ENCODE data around the gene SIN3B. TPM values are rescaled to one million over a fixed set of nuclear protein-coding genes. Genes with fewer than 3 reads are reported as not detected.

Gene SIN3B
- total and polyA plus RNA-seq, 12 donors = 13.9 to 37.7 (median 24.8) TPM

DNA sequence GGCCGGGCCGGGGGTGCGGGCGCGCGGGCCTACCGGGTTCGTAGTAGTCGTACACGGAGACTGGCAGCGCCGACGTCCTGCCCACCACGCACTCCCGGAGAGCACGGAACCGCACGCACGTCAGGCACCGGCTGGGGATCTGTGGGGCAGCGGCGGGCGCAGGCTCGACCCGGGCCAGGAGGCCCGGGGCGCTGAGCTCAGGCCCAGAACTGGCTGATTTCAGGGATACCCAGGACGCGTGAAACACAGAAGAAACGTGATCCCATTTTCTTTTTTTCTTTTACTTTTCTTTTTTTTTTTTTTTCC is 68.6 kb downstream of the SIN3B start:
- DNase-seq = no peak
- TF ChIP-seq, protein P1, sequence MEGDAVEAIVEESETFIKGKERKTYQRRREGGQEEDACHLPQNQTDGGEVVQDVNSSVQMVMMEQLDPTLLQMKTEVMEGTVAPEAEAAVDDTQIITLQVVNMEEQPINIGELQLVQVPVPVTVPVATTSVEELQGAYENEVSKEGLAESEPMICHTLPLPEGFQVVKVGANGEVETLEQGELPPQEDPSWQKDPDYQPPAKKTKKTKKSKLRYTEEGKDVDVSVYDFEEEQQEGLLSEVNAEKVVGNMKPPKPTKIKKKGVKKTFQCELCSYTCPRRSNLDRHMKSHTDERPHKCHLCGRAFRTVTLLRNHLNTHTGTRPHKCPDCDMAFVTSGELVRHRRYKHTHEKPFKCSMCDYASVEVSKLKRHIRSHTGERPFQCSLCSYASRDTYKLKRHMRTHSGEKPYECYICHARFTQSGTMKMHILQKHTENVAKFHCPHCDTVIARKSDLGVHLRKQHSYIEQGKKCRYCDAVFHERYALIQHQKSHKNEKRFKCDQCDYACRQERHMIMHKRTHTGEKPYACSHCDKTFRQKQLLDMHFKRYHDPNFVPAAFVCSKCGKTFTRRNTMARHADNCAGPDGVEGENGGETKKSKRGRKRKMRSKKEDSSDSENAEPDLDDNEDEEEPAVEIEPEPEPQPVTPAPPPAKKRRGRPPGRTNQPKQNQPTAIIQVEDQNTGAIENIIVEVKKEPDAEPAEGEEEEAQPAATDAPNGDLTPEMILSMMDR (IDR thresholded peaks at IDR 0.05) = no peak
- intact Hi-C loops (cut with DNase I) = loop anchor here in 3 of 10 donors (5.0 to 10.0 kb wide), 3 partner anchors 63 to 126 kb away; partner anchors contain the start of gene SIN3B (in 1 of the 3)

DNA sequence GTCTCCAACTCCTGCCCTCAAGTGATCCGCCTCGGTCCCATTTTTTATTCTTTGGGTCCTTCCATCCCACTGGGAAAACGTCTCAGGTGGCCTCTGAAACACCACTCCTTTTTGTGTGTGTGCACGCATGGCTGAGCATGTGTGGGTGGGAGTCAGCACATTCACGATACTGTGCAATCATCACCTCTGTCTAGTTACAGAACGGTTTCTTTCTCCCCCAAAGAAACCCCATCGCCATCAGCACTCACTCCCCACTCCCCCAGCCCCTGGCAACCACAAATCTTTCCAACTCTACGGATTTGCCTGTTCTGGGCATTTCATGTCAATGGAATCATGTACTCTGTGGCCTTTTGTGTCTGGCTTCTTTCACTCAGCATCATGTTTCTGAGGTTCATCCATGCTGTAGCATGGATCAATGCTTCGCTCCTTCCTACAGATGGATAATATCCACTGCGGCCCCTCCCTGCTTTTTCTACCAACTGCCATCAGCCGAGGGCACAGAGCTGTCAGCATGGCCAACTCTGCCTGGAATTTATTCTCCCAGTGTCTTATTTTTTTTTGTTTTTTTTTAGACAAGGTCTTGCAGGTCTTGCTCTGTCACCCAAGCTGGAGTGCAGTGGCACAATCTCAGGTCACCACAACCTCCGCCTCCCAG is 69.3 kb downstream of the SIN3B start:
- TF ChIP-seq, protein P1 (IDR thresholded peaks at IDR 0.05) = no peak

More for the DNA sequence above, 68.6 kb downstream of the SIN3B start:
- H3K36me3 ChIP-seq = no peaks in the 10 kb centered on the region
- H3K9me3 ChIP-seq = no peaks in the 10 kb centered on the region
- H3K4me3 ChIP-seq = peak overlapping the region in 9 of 10 donors; percentile 51 to 76 (median 66)
- WGBS, 2 donors = 9 to 15% methylated on average over 30 of the region's 30 CpGs
- peaks cover 0 to 19% (median 0%) of the 10 kb centered on the region in 7 donors for H3K27me3 ChIP-seq
- peak overlapping the region; percentile 46 to 87 (median 74) for H3K27ac ChIP-seq
- peaks cover 0 to 34% (median 15%) of the 10 kb centered on the region in 9 donors for H3K4me1 ChIP-seq
- peak in 4 of 8 donors; percentile 1 to 6 (median 4) for ATAC-seq

DNA sequence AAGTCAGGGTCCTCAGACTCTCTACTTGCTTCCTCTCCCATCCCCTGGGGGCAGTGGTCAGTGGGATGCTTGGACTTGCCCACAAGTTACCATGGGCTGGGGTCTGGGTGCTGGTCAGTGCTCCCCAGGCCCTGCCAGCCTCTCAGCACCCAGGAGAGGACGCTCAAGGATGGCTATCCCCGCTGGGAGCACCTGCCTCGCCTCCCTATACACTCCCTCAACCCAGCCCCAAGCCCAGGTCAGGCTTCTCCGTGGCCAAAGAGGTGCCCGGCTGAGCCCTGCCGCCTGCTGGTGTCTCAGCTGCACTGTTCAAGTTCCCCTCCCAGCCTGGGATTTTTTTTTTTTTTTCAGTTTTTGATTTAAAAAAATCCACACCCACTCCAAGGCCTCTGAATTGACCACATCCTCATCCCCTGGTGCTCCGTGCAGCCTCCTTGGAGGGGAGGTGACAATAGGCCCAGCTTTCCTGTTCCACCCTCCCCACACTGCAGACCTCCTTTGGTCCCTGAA is 70.4 kb downstream of the SIN3B start:
- intact Hi-C loops (cut with DNase I) = loop anchor here in 8 of 10 donors (2.0 to 10.0 kb wide), 7 partner anchors 65 to 278 kb away; partner anchors contain the start of gene SIN3B (in 1 of the 8)
- no peak for ATAC-seq
- H3K36me3 ChIP-seq = no peaks in the 10 kb centered on the region
- H3K9me3 ChIP-seq = no peaks in the 10 kb centered on the region
- H3K4me1 ChIP-seq = peaks cover 0 to 25% (median 11%) of the 10 kb centered on the region in 9 donors
- no peak overlapping the region for H3K27ac ChIP-seq
- H3K4me3 ChIP-seq = no peak overlapping the region
- WGBS, 2 donors = 35 to 38% methylated on average over 7 of the region's 7 CpGs
- TF ChIP-seq, protein P1 (IDR thresholded peaks at IDR 0.05) = peak; percentile 29 to 60 (median 52)
- no peak for DNase-seq
- peaks cover 0 to 11% (median 0%) of the 10 kb centered on the region in 7 donors for H3K27me3 ChIP-seq

More for the DNA sequence above, 69.3 kb downstream of the SIN3B start:
- H3K9me3 ChIP-seq = no peaks in the 10 kb centered on the region
- peaks cover 0 to 14% (median 0%) of the 10 kb centered on the region in 7 donors for H3K27me3 ChIP-seq
- ATAC-seq = no peak
- H3K27ac ChIP-seq = peak overlapping the region in 1 of 10 donors; percentile 69
- DNase-seq = no peak
- peak overlapping the region in 1 of 10 donors; percentile 67 for H3K4me3 ChIP-seq
- 86 to 93% methylated on average over 12 of the region's 12 CpGs for WGBS, 2 donors
- intact Hi-C loops (cut with DNase I) = loop anchor here in 3 of 10 donors (5.0 to 10.0 kb wide), 3 partner anchors 64 to 126 kb away; partner anchors contain the start of gene SIN3B (in 1 of the 3)
- H3K36me3 ChIP-seq = no peaks in the 10 kb centered on the region
- H3K4me1 ChIP-seq = peaks cover 0 to 33% (median 14%) of the 10 kb centered on the region in 9 donors

DNA sequence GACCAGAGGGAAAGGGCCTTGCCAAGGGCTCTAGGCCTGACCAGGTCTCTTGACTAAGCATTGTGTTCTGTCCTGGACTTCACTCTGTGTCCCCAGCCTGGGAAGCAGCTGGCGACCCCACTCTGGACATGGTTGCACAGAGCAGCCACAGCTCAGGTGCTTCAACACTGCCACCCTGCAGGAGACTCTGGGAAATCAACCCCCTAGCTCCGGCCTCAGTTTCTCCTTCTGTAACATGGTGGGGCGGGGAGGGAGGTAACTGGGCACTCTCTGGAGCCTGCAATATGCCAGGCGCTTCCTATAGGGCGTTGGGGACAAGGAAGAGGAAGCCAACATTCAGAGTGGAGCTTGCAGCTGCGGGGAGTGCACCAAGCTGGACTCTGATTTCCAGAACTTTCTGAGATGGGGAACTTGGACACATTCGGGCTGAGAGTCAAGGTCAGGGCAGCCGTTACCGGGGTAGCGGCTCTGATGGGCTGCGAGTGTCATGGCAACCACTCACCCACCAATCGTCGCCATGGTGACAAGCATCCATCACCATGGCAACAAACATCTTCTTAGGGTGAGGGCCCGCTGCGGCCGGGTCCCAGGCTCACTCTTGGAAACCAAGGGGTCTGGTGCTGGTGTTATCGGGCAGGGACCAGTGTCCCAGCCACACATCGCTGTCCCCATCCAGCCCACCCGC is 72.4 kb downstream of the SIN3B start:
- WGBS, 2 donors = 89 to 94% methylated on average over 19 of the region's 19 CpGs
- intact Hi-C loops (cut with DNase I) = loop anchor here in 6 of 10 donors (2.0 to 10.0 kb wide), 5 partner anchors 127 to 276 kb away; no protein-coding TSS in a partner anchor
- Histone ChIP-seq H3K4me3 (no peak overlapping the region), H3K27me3 (peaks cover 0 to under 1% (median 0%) of the 10 kb centered on the region in 7 donors), H3K36me3 (no peaks in the 10 kb centered on the region), H3K9me3 (no peaks in the 10 kb centered on the region), H3K27ac (no peak overlapping the region), H3K4me1 (peaks cover 0 to 15% (median 4%) of the 10 kb centered on the region in 9 donors)
- TF ChIP-seq, protein P1 (IDR thresholded peaks at IDR 0.05) = no peak
- ATAC-seq = no peak
- no peak for DNase-seq
